ENCODE data around the gene KLHL9.

KLHL9 gene

GRCh38 chr9:21289848-21290247 lies 45.4 kb downstream of the KLHL9 start:
- no peaks in the 10 kb centered on the region for H3K27me3 ChIP-seq (ENCODE audit: control insufficient read depth in 5 of 5, insufficient read depth in 4 of 5, low read length in 5 of 5)
- H3K4me3 ChIP-seq (ENCODE audit: low read depth in 1 of 5, low read length in 5 of 5), result no peak overlapping the region
- H3K4me1 ChIP-seq (ENCODE audit: control insufficient read depth in 5 of 5, insufficient read depth in 5 of 5, low read length in 5 of 5), result no peaks in the 10 kb centered on the region
- no peak overlapping the region for H3K27ac ChIP-seq (ENCODE audit: low read depth, low read length)
- H3K9me3 ChIP-seq (ENCODE audit: control insufficient read depth in 5 of 5, low read length in 5 of 5), result no peaks in the 10 kb centered on the region
- H3K9ac ChIP-seq (ENCODE audit: low read length in 5 of 5), result no peak overlapping the region
- no peaks in the 10 kb centered on the region for H3K36me3 ChIP-seq (ENCODE audit: control insufficient read depth in 5 of 5, insufficient read depth in 5 of 5, low read length in 5 of 5)

- no peaks in the 10 kb centered on the region for H3K27me3 ChIP-seq (ENCODE audit: control insufficient read depth in 5 of 5, insufficient read depth in 4 of 5, low read length in 5 of 5)
- no peaks in the 10 kb centered on the region for H3K36me3 ChIP-seq (ENCODE audit: control insufficient read depth in 5 of 5, insufficient read depth in 5 of 5, low read length in 5 of 5)
- no peak overlapping the region for H3K4me3 ChIP-seq (ENCODE audit: low read depth in 1 of 5, low read length in 5 of 5)
- H3K9ac ChIP-seq (ENCODE audit: low read length in 5 of 5), result no peak overlapping the region
- no peaks in the 10 kb centered on the region for H3K4me1 ChIP-seq (ENCODE audit: control insufficient read depth in 5 of 5, insufficient read depth in 5 of 5, low read length in 5 of 5)
- no peak overlapping the region for H3K27ac ChIP-seq (ENCODE audit: low read depth, low read length)
- no peaks in the 10 kb centered on the region for H3K9me3 ChIP-seq (ENCODE audit: control insufficient read depth in 5 of 5, low read length in 5 of 5)
These were observed 47.9 kb downstream of the KLHL9 start for GRCh38 chr9:21287280-21287679.

- Histone ChIP-seq H3K36me3 (ENCODE audit: control insufficient read depth in 5 of 5, insufficient read depth in 5 of 5, low read length in 5 of 5) (no peaks in the 10 kb centered on the region), H3K9ac (ENCODE audit: low read length in 5 of 5) (no peak overlapping the region), H3K27ac (ENCODE audit: low read depth, low read length) (no peak overlapping the region), H3K4me3 (ENCODE audit: low read depth in 1 of 5, low read length in 5 of 5) (no peak overlapping the region), H3K4me1 (ENCODE audit: control insufficient read depth in 5 of 5, insufficient read depth in 5 of 5, low read length in 5 of 5) (no peaks in the 10 kb centered on the region), H3K9me3 (ENCODE audit: control insufficient read depth in 5 of 5, low read length in 5 of 5) (no peaks in the 10 kb centered on the region), H3K27me3 (ENCODE audit: control insufficient read depth in 5 of 5, insufficient read depth in 4 of 5, low read length in 5 of 5) (no peaks in the 10 kb centered on the region)
These were observed 48.5 kb downstream of the KLHL9 start for GRCh38 chr9:21286659-21287058.

- H3K4me1 ChIP-seq (ENCODE audit: control insufficient read depth in 5 of 5, insufficient read depth in 5 of 5, low read length in 5 of 5), result no peaks in the 10 kb centered on the region
- H3K9ac ChIP-seq (ENCODE audit: low read length in 5 of 5), result no peak overlapping the region
- no peak overlapping the region for H3K4me3 ChIP-seq (ENCODE audit: low read depth in 1 of 5, low read length in 5 of 5)
- no peaks in the 10 kb centered on the region for H3K27me3 ChIP-seq (ENCODE audit: control insufficient read depth in 5 of 5, insufficient read depth in 4 of 5, low read length in 5 of 5)
- H3K9me3 ChIP-seq (ENCODE audit: control insufficient read depth in 5 of 5, low read length in 5 of 5), result no peaks in the 10 kb centered on the region
- H3K36me3 ChIP-seq (ENCODE audit: control insufficient read depth in 5 of 5, insufficient read depth in 5 of 5, low read length in 5 of 5), result no peaks in the 10 kb centered on the region
- no peak overlapping the region for H3K27ac ChIP-seq (ENCODE audit: low read depth, low read length)
These were observed 49.1 kb downstream of the KLHL9 start for GRCh38 chr9:21286099-21286498.

GRCh38 chr9:21281275-21281674 lies 53.9 kb downstream of the KLHL9 start:
- Histone ChIP-seq H3K36me3 (ENCODE audit: control insufficient read depth in 5 of 5, insufficient read depth in 5 of 5, low read length in 5 of 5) (no peaks in the 10 kb centered on the region), H3K9ac (ENCODE audit: low read length in 5 of 5) (no peak overlapping the region), H3K4me1 (ENCODE audit: control insufficient read depth in 5 of 5, insufficient read depth in 5 of 5, low read length in 5 of 5) (no peaks in the 10 kb centered on the region), H3K4me3 (ENCODE audit: low read depth in 1 of 5, low read length in 5 of 5) (no peak overlapping the region), H3K27me3 (ENCODE audit: control insufficient read depth in 5 of 5, insufficient read depth in 4 of 5, low read length in 5 of 5) (no peaks in the 10 kb centered on the region), H3K27ac (ENCODE audit: low read depth, low read length) (no peak overlapping the region), H3K9me3 (ENCODE audit: control insufficient read depth in 5 of 5, low read length in 5 of 5) (no peaks in the 10 kb centered on the region)

All from subcutaneous abdominal adipose tissue (tissue), 5 donors.